ENCODE results near the gene ARMH3. TPM values are rescaled to one million over a fixed set of nuclear protein-coding genes. Genes with fewer than 3 reads are reported as not detected.

ARMH3 gene
- total RNA-seq, 1 donor from 2014 or later = 4.5 TPM

- no peak overlapping the region for H3K4me3 ChIP-seq
- TF ChIP-seq CTCF (IDR thresholded peaks at IDR 0.05) = no peak
- no peak for DNase-seq (ENCODE audit: low spot score in 2 of 2)
- intact Hi-C loops (cut with DNase I) = no loop called here
- H3K9me3 ChIP-seq = peaks cover 4 to 10% of the 10 kb centered on the region in 2 donors
- H3K4me1 ChIP-seq = no peaks in the 10 kb centered on the region
- no peaks in the 10 kb centered on the region for H3K27me3 ChIP-seq
- H3K27ac ChIP-seq = no peak overlapping the region
- H3K36me3 ChIP-seq = peaks cover 3 to 10% of the 10 kb centered on the region in 2 donors
Observed at GRCh38 chr10:101859530-101859929, 196.4 kb downstream of the ARMH3 start.

- no peaks in the 10 kb centered on the region for H3K4me1 ChIP-seq
- peaks cover 4 to 10% of the 10 kb centered on the region in 2 donors for H3K9me3 ChIP-seq
- intact Hi-C loops (cut with DNase I) = no loop called here
- H3K27me3 ChIP-seq = no peaks in the 10 kb centered on the region
- H3K4me3 ChIP-seq = no peak overlapping the region
- no peak for TF ChIP-seq CTCF (IDR thresholded peaks at IDR 0.05)
- no peak overlapping the region for H3K27ac ChIP-seq
- H3K36me3 ChIP-seq = peaks cover 3 to 10% of the 10 kb centered on the region in 2 donors
- DNase-seq (ENCODE audit: low spot score in 2 of 2) = no peak
Observed at GRCh38 chr10:101858723-101859500, 197.1 kb downstream of the ARMH3 start.

GRCh38 chr10:101857802-101858476 is 198.0 kb downstream of the ARMH3 start:
- Histone ChIP-seq H3K36me3 (peaks cover 3 to 9% of the 10 kb centered on the region in 2 donors), H3K4me1 (no peaks in the 10 kb centered on the region), H3K9me3 (peaks cover 4 to 10% of the 10 kb centered on the region in 2 donors), H3K27me3 (no peaks in the 10 kb centered on the region), H3K27ac (no peak overlapping the region), H3K4me3 (no peak overlapping the region)
- intact Hi-C loops (cut with DNase I) = no loop called here
- DNase-seq (ENCODE audit: low spot score in 2 of 2) = no peak
- TF ChIP-seq CTCF (IDR thresholded peaks at IDR 0.05) = no peak

- no peak overlapping the region for H3K4me3 ChIP-seq
- intact Hi-C loops (cut with DNase I) = no loop called here
Observed at GRCh38 chr10:101856626-101857025, 199.3 kb downstream of the ARMH3 start.

More at GRCh38 chr10:101856626-101857025, 199.3 kb downstream of the ARMH3 start:
- no peak overlapping the region for H3K27ac ChIP-seq
- peaks cover 0 to 1% of the 10 kb centered on the region in 2 donors for H3K4me1 ChIP-seq
- H3K36me3 ChIP-seq = no peaks in the 10 kb centered on the region
- H3K27me3 ChIP-seq = no peaks in the 10 kb centered on the region
- no peak for TF ChIP-seq CTCF (IDR thresholded peaks at IDR 0.05)
- DNase-seq (ENCODE audit: low spot score in 2 of 2) = no peak
- peaks cover 4 to 10% of the 10 kb centered on the region in 2 donors for H3K9me3 ChIP-seq

Data from ascending aorta (tissue), 2 donors.